ENCODE data around the gene SAPCD2.

The SAPCD2 gene

GRCh38 chr9:137031904-137032640, 38.3 kb downstream of the SAPCD2 start, which contains the start of gene FUT7:
Gene FUT7, minus strand, starts transcription at chr9:137032088. Its CDS starts 97 bp downstream, at chr9:137031991.
- no peak for TF ChIP-seq CTCF (IDR thresholded peaks at IDR 0.05)
- Mint-ChIP-seq H3K27me3 (ENCODE audit: low read depth, poor library complexity) (peaks cover 12% of the 10 kb centered on the region), H3K36me3 (ENCODE audit: low read depth) (no peaks in the 10 kb centered on the region), H3K4me3 (no peak within 1 kb of the TSS), H3K9me3 (no peaks in the 10 kb centered on the region), H3K4me1 (peaks cover 4% of the 10 kb centered on the region), H3K27ac (no peak within 1 kb of the TSS)
- no peak for DNase-seq

- no peaks in the 10 kb centered on the region for H3K36me3 Mint-ChIP-seq (ENCODE audit: low read depth)
- H3K4me1 Mint-ChIP-seq = peaks cover 5% of the 10 kb centered on the region
- no peaks in the 10 kb centered on the region for H3K9me3 Mint-ChIP-seq
- no peak for DNase-seq
- peaks cover 7% of the 10 kb centered on the region for H3K27me3 Mint-ChIP-seq (ENCODE audit: low read depth, poor library complexity)
- no peak overlapping the region for H3K27ac Mint-ChIP-seq
- no peak for TF ChIP-seq CTCF (IDR thresholded peaks at IDR 0.05)
- H3K4me3 Mint-ChIP-seq = no peak overlapping the region
These were observed 39.5 kb downstream of the SAPCD2 start for GRCh38 chr9:137030538-137031527.

- no peak for TF ChIP-seq CTCF (IDR thresholded peaks at IDR 0.05)
- peak overlapping the region; percentile 72 for H3K4me3 Mint-ChIP-seq
- H3K27me3 Mint-ChIP-seq (ENCODE audit: low read depth, poor library complexity) = peaks cover 4% of the 10 kb centered on the region
- no peak overlapping the region for H3K27ac Mint-ChIP-seq
- no peaks in the 10 kb centered on the region for H3K36me3 Mint-ChIP-seq (ENCODE audit: low read depth)
- H3K9me3 Mint-ChIP-seq = no peaks in the 10 kb centered on the region
- H3K4me1 Mint-ChIP-seq = peaks cover 5% of the 10 kb centered on the region
- DNase-seq = no peak
These were observed 40.4 kb downstream of the SAPCD2 start for GRCh38 chr9:137030006-137030405.

- TF ChIP-seq CTCF (IDR thresholded peaks at IDR 0.05) = peak; percentile 92
These were observed 41.1 kb downstream of the SAPCD2 start for GRCh38 chr9:137029058-137029936.

GRCh38 chr9:137028263-137029057, 41.9 kb downstream of the SAPCD2 start:
- Mint-ChIP-seq H3K36me3 (ENCODE audit: low read depth) (no peaks in the 10 kb centered on the region), H3K4me1 (peaks cover 7% of the 10 kb centered on the region), H3K4me3 (peak overlapping the region; percentile 72), H3K9me3 (no peaks in the 10 kb centered on the region), H3K27ac (no peak overlapping the region), H3K27me3 (ENCODE audit: low read depth, poor library complexity) (peaks cover 4% of the 10 kb centered on the region)
- DNase-seq = peak; percentile 85
- no peak for TF ChIP-seq CTCF (IDR thresholded peaks at IDR 0.05)

More at GRCh38 chr9:137029058-137029936, 41.1 kb downstream of the SAPCD2 start:
- Mint-ChIP-seq H3K27ac (no peak overlapping the region), H3K4me3 (peak overlapping the region; percentile 72), H3K27me3 (ENCODE audit: low read depth, poor library complexity) (peaks cover 4% of the 10 kb centered on the region), H3K4me1 (peaks cover 5% of the 10 kb centered on the region), H3K36me3 (ENCODE audit: low read depth) (no peaks in the 10 kb centered on the region), H3K9me3 (no peaks in the 10 kb centered on the region)
- peak; percentile 91 for DNase-seq
